ENCODE results near the gene RHCG. TPM values are rescaled to one million over a fixed set of nuclear protein-coding genes. Genes with fewer than 3 reads are reported as not detected.

RHCG gene
- total RNA-seq, 2 experiments from 2014 or later: not detected

DNA sequence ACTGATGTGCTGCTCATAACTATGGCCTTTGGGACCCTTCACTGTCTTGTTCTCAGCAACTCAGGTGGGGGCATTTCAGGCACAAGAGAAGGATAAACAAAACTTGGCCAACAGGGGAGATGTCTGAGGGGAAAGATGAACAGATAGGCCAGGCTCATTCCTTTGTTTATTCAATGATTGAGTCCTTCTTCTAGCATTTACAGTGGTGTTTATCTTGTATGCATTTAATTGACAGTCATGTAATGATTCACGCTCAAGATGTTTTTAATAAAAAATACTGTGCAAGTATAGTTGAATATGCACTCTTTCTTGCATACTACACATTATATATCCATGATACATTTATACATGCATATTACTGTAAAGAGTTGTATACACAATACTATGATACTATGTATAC, 44.5 kb downstream of the RHCG start:
- DNase-seq: no peak
- ChIA-PET CTCF (interaction anchor here (1.3 kb wide), 1 partner anchor 20 kb away, joined by 6 read pairs; no protein-coding TSS in a partner anchor), POLR2A (no interaction called here)
- no peak for ATAC-seq
- Mint-ChIP-seq H3K27ac (no peak overlapping the region), H3K9me3 (ENCODE audit: low read depth) (peaks cover 4% of the 10 kb centered on the region), H3K4me1 (no peaks in the 10 kb centered on the region), H3K27me3 (peaks cover 27% of the 10 kb centered on the region), H3K4me3 (no peak overlapping the region), H3K36me3 (ENCODE audit: low read depth) (no peaks in the 10 kb centered on the region)
- intact Hi-C loops (cut with DNase I, micrococcal nuclease): no loop called here

DNA sequence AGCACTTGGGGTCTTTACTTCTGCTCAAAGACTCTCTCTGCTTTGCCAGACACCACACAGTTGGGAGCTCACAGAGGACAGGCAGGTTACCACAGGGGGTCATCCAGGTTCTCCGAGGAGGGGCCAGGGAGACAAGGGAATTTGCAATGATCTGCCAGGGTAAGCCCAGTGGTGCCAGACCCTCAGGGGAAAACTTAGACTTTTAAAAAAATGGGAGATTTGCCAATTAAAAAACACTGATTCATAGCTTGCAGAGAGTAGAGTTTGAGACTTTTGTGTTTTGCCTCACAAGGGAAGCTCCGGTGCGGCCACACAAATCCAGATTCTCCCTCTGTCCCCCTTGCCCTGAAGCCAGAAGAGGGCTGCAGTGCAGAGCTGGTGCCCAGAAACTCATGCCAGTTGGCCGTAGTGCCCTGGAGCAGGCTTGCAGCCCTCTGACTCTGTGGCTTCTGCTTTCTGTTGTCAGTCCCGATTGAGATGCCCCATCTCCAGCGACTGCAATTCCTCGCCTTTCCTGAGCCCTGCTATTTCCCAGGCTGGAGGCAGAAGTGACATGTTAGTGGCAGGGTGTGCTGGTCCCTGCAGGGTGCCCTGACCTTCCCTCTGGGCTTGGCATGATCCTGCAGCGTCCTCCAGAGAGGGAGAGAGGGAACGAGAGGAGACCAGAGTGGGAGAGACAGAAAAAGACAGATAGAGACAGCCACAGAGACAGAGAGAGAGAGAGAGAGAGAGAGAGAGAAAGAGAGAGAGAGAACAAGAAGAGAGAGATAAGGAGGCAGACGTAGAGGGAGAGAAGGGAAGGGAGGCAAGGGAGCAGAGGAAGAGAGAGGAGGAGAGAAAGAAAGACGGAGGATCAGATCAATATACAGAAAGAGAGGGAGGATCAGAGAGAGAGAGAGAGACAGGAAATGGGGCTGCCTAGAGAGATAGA, 46.0 kb downstream of the RHCG start:
- Mint-ChIP-seq H3K4me1 (no peaks in the 10 kb centered on the region), H3K27ac (no peak overlapping the region), H3K9me3 (ENCODE audit: low read depth) (no peaks in the 10 kb centered on the region), H3K4me3 (no peak overlapping the region), H3K36me3 (ENCODE audit: low read depth) (no peaks in the 10 kb centered on the region), H3K27me3 (peaks cover 35% of the 10 kb centered on the region)
- DNase-seq (no peak), ATAC-seq (no peak)
- intact Hi-C loops (cut with DNase I, micrococcal nuclease): no loop called here
- ChIA-PET POLR2A (interaction anchor here (0.6 kb wide), 1 partner anchor 25 kb away, joined by 3 read pairs; no protein-coding TSS in a partner anchor), CTCF (interaction anchor here (1.1 kb wide), 1 partner anchor 12 kb away, joined by 3 read pairs; no protein-coding TSS in a partner anchor)

DNA sequence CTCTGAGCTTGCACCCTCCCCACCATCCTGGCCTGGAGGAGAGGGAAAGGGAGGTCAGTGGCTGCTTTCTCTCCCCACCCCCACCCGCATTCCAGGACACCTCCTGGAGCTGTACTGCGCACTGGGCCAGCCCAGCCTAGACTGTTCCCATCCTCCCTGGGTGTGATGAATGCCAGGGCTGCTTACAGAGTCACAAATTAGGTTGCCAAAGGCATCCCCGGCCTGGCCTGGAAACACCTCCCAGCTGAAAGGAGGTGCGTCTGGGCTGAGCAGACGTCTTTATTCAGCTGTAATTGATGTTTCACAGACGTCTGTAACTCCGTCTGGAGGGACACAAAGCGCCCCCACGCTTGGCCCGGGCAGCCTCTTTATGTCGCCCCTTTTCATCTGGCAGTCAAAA, 47.6 kb downstream of the RHCG start:
- no peak overlapping the region for H3K4me3 Mint-ChIP-seq
- ChIA-PET POLR2A (interaction anchor here (0.6 kb wide), 1 partner anchor 661 kb away, joined by 3 read pairs; no protein-coding TSS in a partner anchor), CTCF (no interaction called here)
- H3K27ac Mint-ChIP-seq: no peak overlapping the region
- intact Hi-C loops (cut with DNase I, micrococcal nuclease): no loop called here
- no peaks in the 10 kb centered on the region for H3K4me1 Mint-ChIP-seq
- ATAC-seq (no peak), DNase-seq (no peak)
- no peaks in the 10 kb centered on the region for H3K36me3 Mint-ChIP-seq (ENCODE audit: low read depth)
- no peaks in the 10 kb centered on the region for H3K9me3 Mint-ChIP-seq (ENCODE audit: low read depth)
- peaks cover 41% of the 10 kb centered on the region for H3K27me3 Mint-ChIP-seq

DNA sequence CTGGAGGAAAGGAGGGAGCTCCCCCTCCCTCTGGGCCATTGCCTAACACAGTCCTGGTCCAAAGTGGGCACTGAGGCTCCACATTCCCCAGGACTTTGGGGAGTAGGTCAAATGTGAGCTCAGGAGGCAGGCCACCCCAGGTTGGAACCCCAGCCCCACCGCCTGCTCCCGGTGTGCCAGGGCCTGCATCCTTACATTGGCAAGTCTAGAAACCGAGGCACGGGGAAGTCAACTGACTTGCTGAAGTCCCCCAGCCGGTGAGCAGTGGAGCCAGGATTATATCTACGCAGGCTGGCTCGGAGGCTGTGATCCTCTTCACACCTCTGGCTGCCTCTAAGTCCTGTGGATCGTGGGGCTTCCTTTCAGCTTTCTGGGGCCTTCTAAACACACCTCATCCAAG, 48.7 kb downstream of the RHCG start:
- CTCF ChIA-PET: interaction anchor here (1.3 to 1.7 kb wide), 3 partner anchors 24 to 89 kb away, joined by 3 to 11 read pairs (median 6); no protein-coding TSS in a partner anchor
- POLR2A ChIA-PET: no interaction called here
- Mint-ChIP-seq H3K4me1 (no peaks in the 10 kb centered on the region), H3K9me3 (ENCODE audit: low read depth) (no peaks in the 10 kb centered on the region), H3K4me3 (no peak overlapping the region), H3K36me3 (ENCODE audit: low read depth) (no peaks in the 10 kb centered on the region), H3K27me3 (peaks cover 34% of the 10 kb centered on the region), H3K27ac (no peak overlapping the region)
- ATAC-seq (no peak), DNase-seq (no peak)
- intact Hi-C loops (cut with DNase I, micrococcal nuclease): no loop called here

DNA sequence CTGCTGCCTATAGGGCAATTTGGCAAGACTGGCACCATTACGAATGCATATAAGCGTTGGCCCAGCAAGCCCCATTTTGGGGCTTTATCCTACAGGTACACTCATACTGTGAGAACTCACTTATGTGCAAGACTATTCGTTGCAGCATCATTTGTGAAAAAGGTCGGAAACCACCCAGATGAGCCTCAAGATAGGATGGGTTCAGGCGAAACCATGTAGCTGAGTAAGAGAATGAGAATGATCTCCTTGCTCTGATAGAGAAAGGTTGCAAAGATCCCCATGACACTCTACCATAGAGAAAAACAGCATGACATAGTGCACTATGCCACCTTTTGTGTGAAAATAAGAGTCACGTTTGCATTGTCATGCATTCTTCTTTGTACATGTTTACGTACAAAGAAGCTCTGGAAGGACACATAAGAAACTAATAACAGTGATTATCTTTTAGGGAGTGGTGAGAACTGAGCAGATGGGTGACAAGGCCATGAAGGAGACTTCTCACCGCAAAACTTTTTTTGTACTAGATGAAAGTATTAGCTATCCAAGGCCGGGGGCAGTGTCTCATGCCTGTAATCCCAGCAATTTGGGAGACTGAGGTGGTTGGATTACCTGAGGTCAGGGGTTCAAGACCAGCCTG, 50.0 kb downstream of the RHCG start:
- Mint-ChIP-seq H3K4me3 (no peak overlapping the region), H3K4me1 (no peaks in the 10 kb centered on the region), H3K36me3 (ENCODE audit: low read depth) (no peaks in the 10 kb centered on the region), H3K27ac (no peak overlapping the region), H3K27me3 (peaks cover 31% of the 10 kb centered on the region), H3K9me3 (ENCODE audit: low read depth) (no peaks in the 10 kb centered on the region)
- ATAC-seq: no peak
- ChIA-PET POLR2A (no interaction called here), CTCF (interaction anchor here (1.1 to 1.7 kb wide), 6 partner anchors 8 to 88 kb away, joined by 3 to 11 read pairs (median 5); no protein-coding TSS in a partner anchor)
- no peak for DNase-seq
- intact Hi-C loops (cut with DNase I, micrococcal nuclease): no loop called here

DNA sequence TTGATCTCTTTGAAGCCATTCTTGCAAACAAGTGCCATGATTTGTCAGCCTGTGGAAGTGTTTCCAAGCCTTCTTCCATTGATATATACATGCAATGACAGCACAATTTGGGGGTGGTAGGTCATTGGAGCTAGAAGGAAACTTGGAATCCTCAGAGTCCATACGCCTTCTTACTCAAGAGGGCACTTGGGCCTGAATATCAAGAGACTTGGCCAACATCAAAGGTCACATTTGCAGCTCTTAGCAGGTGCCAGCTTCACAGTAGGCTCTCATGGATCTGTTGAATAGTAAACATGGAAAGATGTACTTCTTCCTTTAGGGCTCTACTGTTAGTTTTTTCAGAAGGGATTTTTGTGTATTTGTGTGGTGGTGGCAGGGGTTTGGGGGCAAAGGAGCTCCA, 50.9 kb downstream of the RHCG start:
- DNase-seq (no peak), ATAC-seq (no peak)
- Mint-ChIP-seq H3K36me3 (ENCODE audit: low read depth) (no peaks in the 10 kb centered on the region), H3K27ac (no peak overlapping the region), H3K27me3 (peaks cover 27% of the 10 kb centered on the region), H3K4me3 (no peak overlapping the region), H3K9me3 (ENCODE audit: low read depth) (no peaks in the 10 kb centered on the region), H3K4me1 (no peaks in the 10 kb centered on the region)
- intact Hi-C loops (cut with DNase I, micrococcal nuclease): no loop called here
- ChIA-PET CTCF (interaction anchor here (1.3 kb wide), 2 partner anchors 9 to 82 kb away, joined by 3 to 4 read pairs; no protein-coding TSS in a partner anchor), POLR2A (no interaction called here)

DNA sequence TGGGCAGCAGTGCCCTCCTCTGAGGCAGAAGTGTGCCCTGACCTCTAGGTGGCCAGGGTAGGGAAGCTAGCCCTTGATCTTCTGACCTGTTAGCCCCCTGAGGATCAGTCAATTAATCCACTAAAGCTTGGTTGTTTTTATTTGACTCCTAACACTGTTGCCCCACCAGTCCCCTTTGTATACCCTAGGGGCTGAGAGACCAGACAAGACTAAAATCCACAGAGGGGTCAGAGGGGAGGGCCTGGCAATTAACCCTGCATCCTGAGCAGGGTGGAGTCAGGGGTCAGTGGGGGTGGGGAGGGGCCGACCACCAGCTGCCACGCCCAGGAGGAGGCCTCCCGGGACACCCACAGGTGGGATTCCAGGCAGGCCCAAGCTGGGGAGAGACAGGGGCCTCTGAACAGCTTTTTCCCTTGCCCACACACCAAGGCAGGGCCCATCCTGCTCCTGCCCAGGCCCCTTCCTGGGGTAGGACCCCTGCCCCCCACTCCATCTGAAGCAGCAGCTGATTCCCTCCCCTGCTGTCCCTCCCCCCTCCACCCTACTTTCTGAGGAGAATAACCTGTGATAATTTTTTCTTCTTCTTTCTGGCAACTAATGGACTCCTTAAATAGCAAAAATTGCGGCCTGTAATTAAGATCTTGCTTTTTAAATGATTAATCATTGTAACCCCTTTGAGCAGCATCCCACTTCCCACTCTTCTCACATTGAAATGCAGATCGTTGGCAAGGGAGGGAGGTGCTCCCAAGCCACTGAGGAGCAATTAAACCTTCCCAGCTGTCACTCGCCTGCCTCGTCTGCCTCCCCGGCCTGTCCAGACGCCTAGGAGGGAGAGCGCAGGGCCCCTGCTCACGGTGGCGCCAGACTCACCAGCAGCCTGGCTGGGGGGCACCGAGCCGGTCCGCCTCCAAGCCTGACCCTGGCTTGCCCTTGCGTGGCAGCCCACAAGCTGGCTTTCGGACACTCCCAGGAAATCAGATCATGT, 51.9 kb downstream of the RHCG start:
- peaks cover 23% of the 10 kb centered on the region for H3K27me3 Mint-ChIP-seq

DNA sequence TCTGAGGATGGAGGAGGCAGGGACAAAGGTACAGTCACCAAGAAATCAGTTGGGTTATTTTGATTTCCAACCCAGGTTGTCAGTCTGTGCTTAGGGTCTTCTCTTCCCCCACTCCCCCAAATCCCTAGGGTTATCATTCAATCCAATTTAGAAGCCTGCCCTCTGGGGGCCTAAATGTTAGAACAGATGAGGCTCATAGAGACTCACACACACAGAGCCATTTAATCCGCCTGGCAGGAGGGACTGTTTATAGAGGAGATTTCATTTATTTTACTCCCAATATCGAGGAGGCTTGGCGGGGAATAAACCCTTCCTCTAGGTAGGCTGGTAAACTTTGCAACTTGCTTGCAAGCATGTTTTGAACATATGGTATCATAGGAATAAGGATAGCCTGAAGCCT, 52.8 kb downstream of the RHCG start:
- ChIA-PET CTCF (interaction anchor here (0.5 to 2.0 kb wide), 13 partner anchors 10 to 352 kb away, joined by 3 to 7 read pairs (median 4); no protein-coding TSS in a partner anchor), POLR2A (no interaction called here)
- DNase-seq (no peak), ATAC-seq (no peak)
- Mint-ChIP-seq H3K4me3 (no peak overlapping the region), H3K9me3 (ENCODE audit: low read depth) (no peaks in the 10 kb centered on the region), H3K27ac (no peak overlapping the region), H3K27me3 (peaks cover 23% of the 10 kb centered on the region), H3K4me1 (no peaks in the 10 kb centered on the region), H3K36me3 (ENCODE audit: low read depth) (no peaks in the 10 kb centered on the region)
- intact Hi-C loops (cut with DNase I, micrococcal nuclease): loop anchor here in 1 of 2 experiments (5.0 kb wide), 1 partner anchor 114 kb away; no protein-coding TSS in a partner anchor

More for the DNA sequence above, 51.9 kb downstream of the RHCG start:
- POLR2A ChIA-PET: no interaction called here
- H3K9me3 Mint-ChIP-seq (ENCODE audit: low read depth): no peaks in the 10 kb centered on the region
- no peaks in the 10 kb centered on the region for H3K36me3 Mint-ChIP-seq (ENCODE audit: low read depth)
- no peak overlapping the region for H3K4me3 Mint-ChIP-seq
- intact Hi-C loops (cut with DNase I, micrococcal nuclease): loop anchor here in 1 of 2 experiments (5.0 kb wide), 1 partner anchor 113 kb away; no protein-coding TSS in a partner anchor
- H3K27ac Mint-ChIP-seq: no peak overlapping the region
- DNase-seq (no peak), ATAC-seq (no peak)
- CTCF ChIA-PET: interaction anchor here (0.5 to 2.0 kb wide), 10 partner anchors 9 to 351 kb away, joined by 3 to 7 read pairs (median 4); no protein-coding TSS in a partner anchor
- no peaks in the 10 kb centered on the region for H3K4me1 Mint-ChIP-seq

DNA sequence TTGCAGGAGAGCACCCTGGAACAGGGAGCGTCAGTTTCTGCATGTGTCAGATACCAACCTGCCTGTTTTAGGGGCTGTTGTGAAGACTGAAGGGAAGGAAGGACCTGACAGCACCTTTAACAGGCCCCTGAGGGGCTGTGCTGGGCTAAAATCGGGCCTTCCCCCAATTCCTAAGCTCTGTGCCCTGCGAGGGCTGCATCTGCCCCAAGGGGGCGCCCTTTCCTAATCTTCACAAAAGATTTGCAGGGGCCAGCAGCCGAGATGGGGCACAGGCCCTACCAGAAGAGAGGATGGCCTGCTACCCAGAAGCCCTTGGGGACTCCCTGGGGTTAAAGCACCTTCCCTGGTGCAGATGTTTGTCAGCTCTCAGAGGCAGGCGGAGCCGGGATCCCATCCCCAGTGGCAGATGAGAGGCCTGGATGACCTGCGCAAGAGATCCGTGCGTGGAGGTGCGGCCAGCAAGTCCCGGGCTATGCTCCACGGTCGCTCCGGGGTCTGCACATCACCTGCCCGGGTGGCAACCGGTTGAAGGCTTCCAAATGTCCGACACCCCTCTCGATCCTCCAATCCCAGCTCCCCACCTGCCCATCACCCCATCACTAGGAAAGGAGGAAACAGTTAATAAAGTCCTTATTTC, 53.6 kb downstream of the RHCG start:
- H3K4me1 Mint-ChIP-seq: no peaks in the 10 kb centered on the region
- ATAC-seq (peak; percentile 71), DNase-seq (peak; percentile 82)
- ChIA-PET CTCF (interaction anchor here (0.6 to 2.0 kb wide), 19 partner anchors 9 to 399 kb away, joined by 3 to 7 read pairs (median 3); partner anchors contain the start of gene TICRR), POLR2A (no interaction called here)
- no peak overlapping the region for H3K27ac Mint-ChIP-seq
- no peak overlapping the region for H3K4me3 Mint-ChIP-seq
- no peaks in the 10 kb centered on the region for H3K9me3 Mint-ChIP-seq (ENCODE audit: low read depth)
- intact Hi-C loops (cut with DNase I, micrococcal nuclease): loop anchor here (1.0 to 5.0 kb wide), 3 partner anchors 30 to 115 kb away; no protein-coding TSS in a partner anchor
- H3K36me3 Mint-ChIP-seq (ENCODE audit: low read depth): no peaks in the 10 kb centered on the region
- H3K27me3 Mint-ChIP-seq: peaks cover 20% of the 10 kb centered on the region

DNA sequence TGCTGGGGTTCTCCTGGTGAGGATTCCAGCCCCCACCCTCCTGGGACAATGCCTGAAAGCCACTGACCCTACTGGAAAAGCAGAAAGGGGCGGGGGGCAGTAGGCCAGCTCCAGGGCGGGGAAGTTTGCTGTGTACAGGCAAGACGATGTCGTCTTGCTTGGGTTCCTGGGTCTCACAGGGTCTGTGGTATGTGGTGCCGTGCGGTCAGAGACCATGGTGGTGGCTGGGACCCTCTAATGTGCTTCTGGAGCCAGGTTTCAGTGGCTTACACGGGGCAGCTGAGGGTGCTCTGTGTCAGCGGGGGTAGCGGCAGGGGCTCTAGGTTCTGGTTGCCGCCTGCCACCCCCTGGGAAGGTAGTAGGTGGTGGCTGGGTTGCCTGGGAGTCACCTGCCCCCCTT, 54.2 kb downstream of the RHCG start:
- H3K27me3 Mint-ChIP-seq: peaks cover 21% of the 10 kb centered on the region
- intact Hi-C loops (cut with DNase I, micrococcal nuclease): loop anchor here (1.0 to 5.0 kb wide), 3 partner anchors 30 to 115 kb away; no protein-coding TSS in a partner anchor
- no peak overlapping the region for H3K4me3 Mint-ChIP-seq
- POLR2A ChIA-PET: no interaction called here
- DNase-seq: no peak
- CTCF ChIA-PET: interaction anchor here (0.6 to 1.8 kb wide), 16 partner anchors 11 to 398 kb away, joined by 3 to 10 read pairs (median 4); no protein-coding TSS in a partner anchor
- no peaks in the 10 kb centered on the region for H3K36me3 Mint-ChIP-seq (ENCODE audit: low read depth)
- H3K27ac Mint-ChIP-seq: no peak overlapping the region
- no peak for ATAC-seq
- H3K9me3 Mint-ChIP-seq (ENCODE audit: low read depth): no peaks in the 10 kb centered on the region
- H3K4me1 Mint-ChIP-seq: no peaks in the 10 kb centered on the region

Data from activated CD4-positive, alpha-beta T cell treated with anti-CD3 and anti-CD28 coated beads for 36 hours (primary cell).